Esophagus squamous epithelium (tissue), 4 donors: ENCODE measurements around the gene DEUP1.
"Not testable (repeated sequence)": the region's sequence is repeated elsewhere in the genome, so short reads cannot be mapped to it uniquely, and the experiment has no call there.

Experiments used
- CTCF ChIP-seq, 6 experiments: fragments of 450-650 bp in 4 of 6; fragments of 200-600 bp in 2 of 6; sonication (generic) in 2 of 6; IDR thresholded peaks; one replicate each; pipeline ENCODE4 v1.5.1; 2016 to 2019; ENCODE audit warnings: antibody characterized with exemption in 6 of 6, mild to moderate bottlenecking in 4 of 6, moderate library complexity in 4 of 6
- POLR2A ChIP-seq, 4 donors: fragments of 450-650 bp; IDR thresholded peaks; one replicate each; pipeline ENCODE4 v1.6.1; 2017; ENCODE audit warnings: antibody characterized with exemption in 4 of 4, mild to moderate bottlenecking in 4 of 4, moderate library complexity in 3 of 4

GRCh38 chr11:93314399-93314798 is 16.1 kb upstream of the DEUP1 start:
- not testable (repeated sequence) for TF ChIP-seq CTCF, POLR2A (IDR thresholded peaks at IDR 0.05)
